SK-N-SH (cell line): ENCODE results near the gene ALOXE3. TPM values are rescaled to one million over a fixed set of nuclear protein-coding genes. Genes with fewer than 3 reads are reported as not detected.

Source experiments
- CTCF ChIA-PET: fragments of 300-600, 350-600 bp; formaldehyde crosslinking; extraction: SDS; loops from one replicate; lab custom pipeline; 2021; lab: Yijun Ruan, JAX
- POLR2A ChIA-PET: fragments of 350-600 bp; sonication (Branson Sonifier 250); formaldehyde crosslinking; extraction: SDS; loops from one replicate; lab custom pipeline; 2020; ENCODE audit warnings: antibody characterized with exemption, inconsistent platforms; lab: Yijun Ruan, JAX
- DNase-seq: peaks from one replicate; pipeline ENCODE4 v3.0.0; 2012
- H2AFZ ChIP-seq: fragments of 200-600 bp; sonication (generic); 2 replicates; pipeline ENCODE4 v1.8.1; 2016; ENCODE audit warnings: antibody characterized with exemption, mild to moderate bottlenecking, low read depth
- H3F3A ChIP-seq: fragments of 200-600 bp; sonication (generic); replicated peaks from 2 replicates; pipeline ENCODE3; 2016; ENCODE audit warnings: antibody characterized with exemption, mild to moderate bottlenecking; ENCODE audit not compliant: insufficient read depth
- H3K27ac ChIP-seq, 2 experiments: fragments of 200-500 bp in 1 of 2; fragments of 200-600 bp in 1 of 2; sonication (Bioruptor generic) in 1 of 2; sonication (generic), shearing (Covaris generic) in 1 of 2; 2 replicates each; pipeline versions ENCODE4 v1.5.1 to v1.6.1; 2014 to 2016; ENCODE audit warnings: low read depth in 2 of 2, inconsistent platforms in 1 of 2, low read length in 1 of 2, mild to moderate bottlenecking in 1 of 2, mixed read lengths in 1 of 2
- H3K27me3 ChIP-seq: fragments of 200-600 bp; sonication (generic), shearing (Covaris generic); 2 replicates; pipeline ENCODE4 v1.6.1; 2016; ENCODE audit warnings: mixed run types; ENCODE audit not compliant: insufficient read depth
- H3K36me3 ChIP-seq, 2 experiments: fragments of 200-500 bp in 1 of 2; fragments of 200-600 bp in 1 of 2; sonication (Bioruptor generic) in 1 of 2; sonication (generic) in 1 of 2; replicated peaks in 1 of 2; 2 replicates each; pipeline versions ENCODE3 to v1.5.1; 2014 to 2016; ENCODE audit warnings: low read length in 1 of 2, mild to moderate bottlenecking in 1 of 2; ENCODE audit not compliant: insufficient read depth in 2 of 2, control insufficient read depth in 1 of 2
- H3K4me1 ChIP-seq, 2 experiments: fragments of 200-500 bp in 1 of 2; fragments of 200-600 bp in 1 of 2; sonication (Bioruptor generic) in 1 of 2; sonication (generic), shearing (Covaris generic) in 1 of 2; 2 replicates each; pipeline versions ENCODE4 v1.5.1 to v1.6.1; 2014 to 2016; ENCODE audit warnings: low read depth in 1 of 2, low read length in 1 of 2, mixed run types in 1 of 2; ENCODE audit not compliant: insufficient read depth in 2 of 2, control insufficient read depth in 1 of 2
- H3K4me2 ChIP-seq: fragments of 200-600 bp; sonication (generic), shearing (Covaris generic); 2 replicates; pipeline ENCODE4 v1.6.1; 2017; ENCODE audit warnings: mixed run types
- H3K4me3 ChIP-seq, 2 experiments: fragments of 200-500 bp in 1 of 2; fragments of 200-600 bp in 1 of 2; sonication (Bioruptor generic) in 1 of 2; sonication (generic), shearing (Covaris generic) in 1 of 2; 2 replicates each; pipeline versions ENCODE4 v1.5.1 to v1.8.1; 2014 to 2016; ENCODE audit warnings: low read depth in 2 of 2, inconsistent platforms in 1 of 2, low read length in 1 of 2, mild to moderate bottlenecking in 1 of 2, mixed read lengths in 1 of 2, moderate library complexity in 1 of 2
- H3K79me2 ChIP-seq: fragments of 200-600 bp; sonication (generic); 2 replicates; pipeline ENCODE4 v1.8.1; 2017; ENCODE audit warnings: mild to moderate bottlenecking; ENCODE audit not compliant: insufficient read depth
- H3K9ac ChIP-seq: fragments of 200-600 bp; sonication (generic); 2 replicates; pipeline ENCODE4 v1.6.1; 2017; ENCODE audit warnings: mixed run types
- H3K9me2 ChIP-seq: fragments of 200-600 bp; sonication (generic); 2 replicates; pipeline ENCODE4 v1.6.1; 2017; ENCODE audit warnings: mixed run types
- H3K9me3 ChIP-seq: fragments of 200-600 bp; sonication (generic); 2 replicates; pipeline ENCODE4 v1.6.1; 2017; ENCODE audit warnings: mixed run types, mild to moderate bottlenecking, moderate library complexity
- H4K20me1 ChIP-seq: fragments of 200-600 bp; sonication (generic); 2 replicates; pipeline ENCODE4 v1.6.1; 2017; ENCODE audit warnings: mild to moderate bottlenecking, mixed run types; ENCODE audit not compliant: insufficient read depth
- ELF1 ChIP-seq: IDR thresholded peaks from 2 replicates; pipeline ENCODE4 v1.4.0; 2012
- NFIC ChIP-seq: IDR thresholded peaks from 2 replicates; pipeline ENCODE4 v1.4.0; 2012; ENCODE audit warnings: borderline replicate concordance
- RAD21 ChIP-seq: IDR thresholded peaks from 2 replicates; pipeline ENCODE4 v1.6.1; 2012; ENCODE audit warnings: mild to moderate bottlenecking, low read length
- RFX5 ChIP-seq: IDR thresholded peaks from 2 replicates; pipeline ENCODE4 v1.6.1; 2012; ENCODE audit warnings: mild to moderate bottlenecking, improper control_type of control experiment, low read length
- RXRA ChIP-seq: IDR thresholded peaks from 2 replicates; pipeline ENCODE4 v1.4.0; 2012; ENCODE audit warnings: low read depth, mild to moderate bottlenecking, borderline replicate concordance
- SMC3 ChIP-seq: IDR thresholded peaks from 2 replicates; pipeline ENCODE4 v1.6.1; 2012; ENCODE audit warnings: low read depth, low read length, improper control_type of control experiment
- TAF1 ChIP-seq: IDR thresholded peaks from 2 replicates; pipeline ENCODE4 v1.6.1; 2012; ENCODE audit warnings: low read depth, mild to moderate bottlenecking, low read length, moderate library complexity, borderline replicate concordance
- TEAD4 ChIP-seq: IDR thresholded peaks from 2 replicates; pipeline ENCODE4 v1.4.0; 2012; ENCODE audit warnings: mild to moderate bottlenecking, borderline replicate concordance; ENCODE audit not compliant: insufficient read depth
- YY1 ChIP-seq: IDR thresholded peaks from 2 replicates; pipeline ENCODE4 v1.4.0; 2012; ENCODE audit warnings: low read depth, mild to moderate bottlenecking
- WGBS: methylation state at CpG from one replicate; pipeline ENCODE4 v1.1.6; 2017; ENCODE audit warnings: low lambda C conversion rate; 5-methylcytosine and 5-hydroxymethylcytosine counted together
- polyA plus RNA-seq, 3 experiments: library from polyadenylated mRNA; depleted of rRNA; stranded (reverse); fragments of >200 nt; gene quantifications; 2 replicates each; pipeline ENCODE4 v1.2.3, GENCODE V29; 2012
- TF ChIP-seq, protein P1 (sequence below): fragments of 150-350 bp; IDR thresholded peaks from 2 replicates; pipeline ENCODE4 v1.6.1; 2017; ENCODE audit warnings: antibody characterized with exemption, low read length, low read depth, borderline replicate concordance
- TF ChIP-seq, protein P2 (sequence below): IDR thresholded peaks from 2 replicates; pipeline ENCODE4 v1.4.0; 2012; ENCODE audit warnings: low read depth, borderline replicate concordance
- TF ChIP-seq, protein P3 (sequence below): fragments of 150-350 bp; IDR thresholded peaks from 2 replicates; pipeline ENCODE4 v1.6.1; 2016; ENCODE audit warnings: mild to moderate bottlenecking, low read depth, low read length
- TF ChIP-seq, protein P4 (sequence below): fragments of 200-600 bp; sonication (generic); IDR thresholded peaks from 2 replicates; pipeline ENCODE4 v1.6.1; 2017; ENCODE audit warnings: antibody characterized with exemption, mild to moderate bottlenecking, moderate library complexity
- TF ChIP-seq, protein P5 (sequence below): IDR thresholded peaks from 2 replicates; pipeline ENCODE4 v1.6.1; 2012; ENCODE audit warnings: mild to moderate bottlenecking, low read depth, low read length, moderate library complexity

Gene ALOXE3
- polyA plus RNA-seq, 1 of the 3 experiments (the other 2 are of a cell fraction), result 0.46 TPM

DNA sequence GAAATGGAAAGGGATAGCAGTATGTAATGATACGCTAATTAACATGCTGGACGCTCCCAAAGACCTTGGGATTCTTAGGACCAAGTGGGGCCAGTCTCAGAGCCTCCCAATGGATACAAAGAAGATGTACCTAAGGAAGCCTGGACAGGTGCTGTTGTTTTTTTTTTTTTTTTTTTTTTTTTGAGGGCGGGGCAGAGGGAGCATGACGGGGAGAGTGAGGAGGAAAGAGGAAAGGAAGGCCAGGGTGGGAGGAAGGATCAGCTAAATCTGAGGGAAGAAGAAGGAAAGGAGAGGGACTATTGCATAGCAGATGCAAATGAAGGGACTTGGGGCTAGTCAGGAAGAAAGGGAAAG is 41.9 kb upstream of the ALOXE3 start:
- H3K4me1 ChIP-seq, result peaks cover 30 to 43% of the 10 kb centered on the region in 2 experiments

More for the DNA sequence above, 41.9 kb upstream of the ALOXE3 start:
- DNase-seq, result no peak
- POLR2A ChIA-PET, result interaction anchor here (1.6 kb wide), 1 partner anchor 13 kb away, joined by 9 read pairs; no protein-coding TSS in a partner anchor
- WGBS, result 88% methylated on average over 4 of the region's 4 CpGs
- H3K27me3 ChIP-seq, result no peaks in the 10 kb centered on the region
- no peaks in the 10 kb centered on the region for H3K9me3 ChIP-seq
- H4K20me1 ChIP-seq, result no peaks in the 10 kb centered on the region; the same call in 1 of the 2 replicates
- peaks cover 40% of the 10 kb centered on the region for H3F3A ChIP-seq
- no peaks in the 10 kb centered on the region for H3K9me2 ChIP-seq
- no peak overlapping the region for H3K4me3 ChIP-seq
- no peak overlapping the region for H2AFZ ChIP-seq
- H3K79me2 ChIP-seq, result peaks cover 45% of the 10 kb centered on the region
- no peak overlapping the region for H3K27ac ChIP-seq
- no peak overlapping the region for H3K4me2 ChIP-seq
- no peak overlapping the region for H3K9ac ChIP-seq
- H3K36me3 ChIP-seq, result peaks cover 15 to 23% of the 10 kb centered on the region in 2 experiments
- CTCF ChIA-PET, result interaction anchor here (1.0 to 9.4 kb wide), 6 partner anchors 21 to 100 kb away, joined by 3 to 98 read pairs (median 11); partner anchors contain the start of gene HES7
- no peak for TF ChIP-seq SMC3
- TF ChIP-seq, protein P1, sequence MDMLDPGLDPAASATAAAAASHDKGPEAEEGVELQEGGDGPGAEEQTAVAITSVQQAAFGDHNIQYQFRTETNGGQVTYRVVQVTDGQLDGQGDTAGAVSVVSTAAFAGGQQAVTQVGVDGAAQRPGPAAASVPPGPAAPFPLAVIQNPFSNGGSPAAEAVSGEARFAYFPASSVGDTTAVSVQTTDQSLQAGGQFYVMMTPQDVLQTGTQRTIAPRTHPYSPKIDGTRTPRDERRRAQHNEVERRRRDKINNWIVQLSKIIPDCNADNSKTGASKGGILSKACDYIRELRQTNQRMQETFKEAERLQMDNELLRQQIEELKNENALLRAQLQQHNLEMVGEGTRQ, result no peak
- TF ChIP-seq RXRA, result no peak
- TF ChIP-seq, protein P2, sequence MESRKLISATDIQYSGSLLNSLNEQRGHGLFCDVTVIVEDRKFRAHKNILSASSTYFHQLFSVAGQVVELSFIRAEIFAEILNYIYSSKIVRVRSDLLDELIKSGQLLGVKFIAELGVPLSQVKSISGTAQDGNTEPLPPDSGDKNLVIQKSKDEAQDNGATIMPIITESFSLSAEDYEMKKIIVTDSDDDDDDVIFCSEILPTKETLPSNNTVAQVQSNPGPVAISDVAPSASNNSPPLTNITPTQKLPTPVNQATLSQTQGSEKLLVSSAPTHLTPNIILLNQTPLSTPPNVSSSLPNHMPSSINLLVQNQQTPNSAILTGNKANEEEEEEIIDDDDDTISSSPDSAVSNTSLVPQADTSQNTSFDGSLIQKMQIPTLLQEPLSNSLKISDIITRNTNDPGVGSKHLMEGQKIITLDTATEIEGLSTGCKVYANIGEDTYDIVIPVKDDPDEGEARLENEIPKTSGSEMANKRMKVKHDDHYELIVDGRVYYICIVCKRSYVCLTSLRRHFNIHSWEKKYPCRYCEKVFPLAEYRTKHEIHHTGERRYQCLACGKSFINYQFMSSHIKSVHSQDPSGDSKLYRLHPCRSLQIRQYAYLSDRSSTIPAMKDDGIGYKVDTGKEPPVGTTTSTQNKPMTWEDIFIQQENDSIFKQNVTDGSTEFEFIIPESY, result no peak
- no peak for TF ChIP-seq RAD21
- TF ChIP-seq, protein P3, sequence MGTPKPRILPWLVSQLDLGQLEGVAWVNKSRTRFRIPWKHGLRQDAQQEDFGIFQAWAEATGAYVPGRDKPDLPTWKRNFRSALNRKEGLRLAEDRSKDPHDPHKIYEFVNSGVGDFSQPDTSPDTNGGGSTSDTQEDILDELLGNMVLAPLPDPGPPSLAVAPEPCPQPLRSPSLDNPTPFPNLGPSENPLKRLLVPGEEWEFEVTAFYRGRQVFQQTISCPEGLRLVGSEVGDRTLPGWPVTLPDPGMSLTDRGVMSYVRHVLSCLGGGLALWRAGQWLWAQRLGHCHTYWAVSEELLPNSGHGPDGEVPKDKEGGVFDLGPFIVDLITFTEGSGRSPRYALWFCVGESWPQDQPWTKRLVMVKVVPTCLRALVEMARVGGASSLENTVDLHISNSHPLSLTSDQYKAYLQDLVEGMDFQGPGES, result no peak
- no peak for TF ChIP-seq ELF1
- TF ChIP-seq YY1, result no peak
- TF ChIP-seq, protein P4, sequence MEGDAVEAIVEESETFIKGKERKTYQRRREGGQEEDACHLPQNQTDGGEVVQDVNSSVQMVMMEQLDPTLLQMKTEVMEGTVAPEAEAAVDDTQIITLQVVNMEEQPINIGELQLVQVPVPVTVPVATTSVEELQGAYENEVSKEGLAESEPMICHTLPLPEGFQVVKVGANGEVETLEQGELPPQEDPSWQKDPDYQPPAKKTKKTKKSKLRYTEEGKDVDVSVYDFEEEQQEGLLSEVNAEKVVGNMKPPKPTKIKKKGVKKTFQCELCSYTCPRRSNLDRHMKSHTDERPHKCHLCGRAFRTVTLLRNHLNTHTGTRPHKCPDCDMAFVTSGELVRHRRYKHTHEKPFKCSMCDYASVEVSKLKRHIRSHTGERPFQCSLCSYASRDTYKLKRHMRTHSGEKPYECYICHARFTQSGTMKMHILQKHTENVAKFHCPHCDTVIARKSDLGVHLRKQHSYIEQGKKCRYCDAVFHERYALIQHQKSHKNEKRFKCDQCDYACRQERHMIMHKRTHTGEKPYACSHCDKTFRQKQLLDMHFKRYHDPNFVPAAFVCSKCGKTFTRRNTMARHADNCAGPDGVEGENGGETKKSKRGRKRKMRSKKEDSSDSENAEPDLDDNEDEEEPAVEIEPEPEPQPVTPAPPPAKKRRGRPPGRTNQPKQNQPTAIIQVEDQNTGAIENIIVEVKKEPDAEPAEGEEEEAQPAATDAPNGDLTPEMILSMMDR, result no peak
- TF ChIP-seq TEAD4, result no peak
- TF ChIP-seq RFX5, result no peak
- no peak for TF ChIP-seq TAF1
- TF ChIP-seq, protein P5, sequence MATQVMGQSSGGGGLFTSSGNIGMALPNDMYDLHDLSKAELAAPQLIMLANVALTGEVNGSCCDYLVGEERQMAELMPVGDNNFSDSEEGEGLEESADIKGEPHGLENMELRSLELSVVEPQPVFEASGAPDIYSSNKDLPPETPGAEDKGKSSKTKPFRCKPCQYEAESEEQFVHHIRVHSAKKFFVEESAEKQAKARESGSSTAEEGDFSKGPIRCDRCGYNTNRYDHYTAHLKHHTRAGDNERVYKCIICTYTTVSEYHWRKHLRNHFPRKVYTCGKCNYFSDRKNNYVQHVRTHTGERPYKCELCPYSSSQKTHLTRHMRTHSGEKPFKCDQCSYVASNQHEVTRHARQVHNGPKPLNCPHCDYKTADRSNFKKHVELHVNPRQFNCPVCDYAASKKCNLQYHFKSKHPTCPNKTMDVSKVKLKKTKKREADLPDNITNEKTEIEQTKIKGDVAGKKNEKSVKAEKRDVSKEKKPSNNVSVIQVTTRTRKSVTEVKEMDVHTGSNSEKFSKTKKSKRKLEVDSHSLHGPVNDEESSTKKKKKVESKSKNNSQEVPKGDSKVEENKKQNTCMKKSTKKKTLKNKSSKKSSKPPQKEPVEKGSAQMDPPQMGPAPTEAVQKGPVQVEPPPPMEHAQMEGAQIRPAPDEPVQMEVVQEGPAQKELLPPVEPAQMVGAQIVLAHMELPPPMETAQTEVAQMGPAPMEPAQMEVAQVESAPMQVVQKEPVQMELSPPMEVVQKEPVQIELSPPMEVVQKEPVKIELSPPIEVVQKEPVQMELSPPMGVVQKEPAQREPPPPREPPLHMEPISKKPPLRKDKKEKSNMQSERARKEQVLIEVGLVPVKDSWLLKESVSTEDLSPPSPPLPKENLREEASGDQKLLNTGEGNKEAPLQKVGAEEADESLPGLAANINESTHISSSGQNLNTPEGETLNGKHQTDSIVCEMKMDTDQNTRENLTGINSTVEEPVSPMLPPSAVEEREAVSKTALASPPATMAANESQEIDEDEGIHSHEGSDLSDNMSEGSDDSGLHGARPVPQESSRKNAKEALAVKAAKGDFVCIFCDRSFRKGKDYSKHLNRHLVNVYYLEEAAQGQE, result no peak
- no peak for TF ChIP-seq NFIC
